ENCODE measurements around the gene NR3C2.

DNA sequence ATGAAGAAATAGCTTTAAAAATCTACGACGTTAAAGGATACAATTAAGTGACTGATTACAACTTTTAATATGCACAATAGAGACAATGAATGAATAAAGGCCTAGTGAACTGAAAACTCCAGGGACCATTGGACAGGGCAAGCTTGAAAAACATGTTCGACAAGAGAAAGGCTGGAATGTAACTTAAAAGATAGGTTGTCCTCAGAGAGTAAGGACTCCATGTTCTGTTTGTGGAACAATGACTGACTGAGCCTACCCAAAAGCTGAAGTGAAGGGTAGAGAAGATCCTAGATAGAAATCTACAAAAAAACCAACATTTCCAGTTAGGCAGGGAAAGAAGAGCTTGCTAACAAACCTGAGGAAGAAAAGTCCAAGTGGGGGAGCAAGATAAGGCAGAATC lies 173.4 kb downstream of the NR3C2 start:
- TF ChIP-seq RFX5 (IDR thresholded peaks at IDR 0.05; ENCODE audit: low read depth, low read length) (no peak), CTCF (conservative IDR thresholded peaks at IDR 0.05; ENCODE audit: low read depth, low read length) (no peak), POLR2A (IDR thresholded peaks at IDR 0.05; ENCODE audit: low read depth, low read length) (no peak), MAZ (IDR thresholded peaks at IDR 0.05; ENCODE audit: borderline replicate concordance, low read depth, low read length) (no peak), BHLHE40 (IDR thresholded peaks at IDR 0.05; ENCODE audit: low read depth, low read length) (no peak), MXI1 (IDR thresholded peaks at IDR 0.05; ENCODE audit: borderline replicate concordance, low read depth, low read length) (no peak), CEBPB (IDR thresholded peaks at IDR 0.05; ENCODE audit: low read depth, low read length) (no peak), SMC3 (IDR thresholded peaks at IDR 0.05; ENCODE audit: low read depth, low read length) (no peak), RAD21 (IDR thresholded peaks at IDR 0.05; ENCODE audit: low read length) (no peak)
- TF ChIP-seq, protein P1, sequence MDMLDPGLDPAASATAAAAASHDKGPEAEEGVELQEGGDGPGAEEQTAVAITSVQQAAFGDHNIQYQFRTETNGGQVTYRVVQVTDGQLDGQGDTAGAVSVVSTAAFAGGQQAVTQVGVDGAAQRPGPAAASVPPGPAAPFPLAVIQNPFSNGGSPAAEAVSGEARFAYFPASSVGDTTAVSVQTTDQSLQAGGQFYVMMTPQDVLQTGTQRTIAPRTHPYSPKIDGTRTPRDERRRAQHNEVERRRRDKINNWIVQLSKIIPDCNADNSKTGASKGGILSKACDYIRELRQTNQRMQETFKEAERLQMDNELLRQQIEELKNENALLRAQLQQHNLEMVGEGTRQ (IDR thresholded peaks at IDR 0.05; ENCODE audit: low read depth, low read length), result no peak

Measured in IMR-90 (cell line).